HepG2 (cell line): ENCODE data around the gene GLOD4. TPM values are rescaled to one million over a fixed set of nuclear protein-coding genes. Genes with fewer than 3 reads are reported as not detected.
A peak's percentile ranks its signal among the peaks of the same experiment; 100 is the strongest.

ENCODE experiments used
- ARNT ChIP-seq: fragments of 450-650 bp; IDR thresholded peaks from 2 replicates; pipeline ENCODE4 v1.6.1; 2017
- CCDC6 ChIP-seq: sonication (generic); formaldehyde crosslinking; IDR thresholded peaks from 2 replicates; pipeline ENCODE4 v1.8.1; 2022; ENCODE audit warnings: mild to moderate bottlenecking, missing genetic modification reagents, moderate library complexity
- HNRNPH1 ChIP-seq: fragments of 200-400 bp; formaldehyde crosslinking; optimal IDR thresholded peaks from 2 replicates; pipeline ENCODE3; 2017; ENCODE audit warnings: mild to moderate bottlenecking, low read depth, low read length
- JUND ChIP-seq: sonication (generic); formaldehyde crosslinking; IDR thresholded peaks from 2 replicates; pipeline ENCODE4 v1.8.0; 2022; ENCODE audit warnings: mild to moderate bottlenecking, missing genetic modification reagents
- LBX2 ChIP-seq: sonication (generic); formaldehyde crosslinking; IDR thresholded peaks from 2 replicates; pipeline ENCODE4 v1.5.0; 2020; ENCODE audit warnings: missing genetic modification reagents, mild to moderate bottlenecking, borderline replicate concordance
- MLX ChIP-seq: IDR thresholded peaks from 2 replicates; pipeline ENCODE4 v1.6.1; 2016
- NONO ChIP-seq, 2 experiments: fragments of 450-650 bp in 1 of 2; sonication (generic) in 1 of 2; formaldehyde crosslinking in 1 of 2; IDR thresholded peaks in 1 of 2; conservative IDR thresholded peaks in 1 of 2; 2 replicates each; pipeline versions ENCODE4 v1.6.1 to v1.8.0; 2017 to 2022; ENCODE audit warnings: mild to moderate bottlenecking in 1 of 2, missing genetic modification reagents in 1 of 2, moderate library complexity in 1 of 2
- SMARCC2 ChIP-seq: fragments of 450-650 bp; IDR thresholded peaks from 2 replicates; pipeline ENCODE4 v1.6.1; 2017; ENCODE audit warnings: antibody characterized with exemption, mild to moderate bottlenecking
- THAP11 ChIP-seq: IDR thresholded peaks from 2 replicates; pipeline ENCODE4 v1.6.1; 2016; ENCODE audit warnings: missing biosample characterization, missing genetic modification reagents
- ZBTB42 ChIP-seq: sonication (generic); formaldehyde crosslinking; IDR thresholded peaks from 2 replicates; pipeline ENCODE4 v1.5.0; 2020; ENCODE audit warnings: mild to moderate bottlenecking, missing genetic modification reagents
- ZFAT ChIP-seq: sonication (generic); formaldehyde crosslinking; conservative IDR thresholded peaks from 2 replicates; pipeline ENCODE4 v1.8.1; 2023; ENCODE audit warnings: missing genetic modification reagents, inconsistent platforms
- ZFP1 ChIP-seq: IDR thresholded peaks from 2 replicates; pipeline ENCODE4 v1.6.1; 2016
- ZNF20 ChIP-seq: sonication (generic); formaldehyde crosslinking; IDR thresholded peaks from 2 replicates; pipeline ENCODE4 v1.4.0; 2020; ENCODE audit warnings: mild to moderate bottlenecking, moderate library complexity, missing genetic modification reagents
- ZNF280D ChIP-seq: sonication (generic); formaldehyde crosslinking; IDR thresholded peaks from 2 replicates; pipeline ENCODE4 v1.5.1; 2020; ENCODE audit warnings: mild to moderate bottlenecking, missing genetic modification reagents
- ZNF652 ChIP-seq: IDR thresholded peaks from 2 replicates; pipeline ENCODE4 v1.6.1; 2016; ENCODE audit warnings: low read depth, borderline replicate concordance
- ZNF710 ChIP-seq: sonication (generic); formaldehyde crosslinking; IDR thresholded peaks from 2 replicates; pipeline ENCODE4 v1.5.0; 2020; ENCODE audit warnings: mild to moderate bottlenecking, missing genetic modification reagents, borderline replicate concordance
- ZNF879 ChIP-seq: sonication (generic); formaldehyde crosslinking; IDR thresholded peaks from 2 replicates; pipeline ENCODE4 v1.8.1; 2023; ENCODE audit warnings: missing genetic modification reagents
- ZXDC ChIP-seq: sonication (generic); formaldehyde crosslinking; IDR thresholded peaks from 2 replicates; pipeline ENCODE4 v1.5.0; 2020; ENCODE audit warnings: mild to moderate bottlenecking, missing genetic modification reagents
- polyA plus RNA-seq, 8 experiments: library from polyadenylated mRNA; depleted of rRNA in 3 of 8; stranded (reverse) in 7 of 8; unstranded in 1 of 8; fragments of >200 nt; fragmentation: Illumina TruSeq in 4 of 8; extraction: Trizol in 4 of 8; gene quantifications; 2 replicates each; pipeline versions ENCODE4 v1.2.1 to v1.2.3, GENCODE V29; 2011 to 2016; ENCODE audit warnings: low read depth in 4 of 8, missing spikeins in 1 of 8, mixed read lengths in 1 of 8; ENCODE audit not compliant: insufficient read depth in 1 of 8
- total RNA-seq, 5 experiments: library from RNA; depleted of rRNA; stranded (reverse); fragments of >200 nt; fragmentation: Illumina TruSeq; extraction: Trizol; gene quantifications; 2 replicates each; pipeline ENCODE4 v1.2.3, GENCODE V29; 2016; ENCODE audit warnings: low read depth in 1 of 5
- TF ChIP-seq, protein P1 (sequence below), 2 experiments: fragments of 450-650 bp in 1 of 2; sonication (generic) in 1 of 2; formaldehyde crosslinking; IDR thresholded peaks; 2 replicates each; pipeline versions ENCODE4 v1.5.0 to v1.8.0; 2020 to 2022; ENCODE audit warnings: mild to moderate bottlenecking in 1 of 2, missing genetic modification reagents in 1 of 2

GLOD4 gene
- total and polyA plus RNA-seq, 2 of the 13 experiments (the other 11 are each of a cell fraction or from before 2014, with no cell fraction given) = 53.7 to 87.8 TPM

DNA sequence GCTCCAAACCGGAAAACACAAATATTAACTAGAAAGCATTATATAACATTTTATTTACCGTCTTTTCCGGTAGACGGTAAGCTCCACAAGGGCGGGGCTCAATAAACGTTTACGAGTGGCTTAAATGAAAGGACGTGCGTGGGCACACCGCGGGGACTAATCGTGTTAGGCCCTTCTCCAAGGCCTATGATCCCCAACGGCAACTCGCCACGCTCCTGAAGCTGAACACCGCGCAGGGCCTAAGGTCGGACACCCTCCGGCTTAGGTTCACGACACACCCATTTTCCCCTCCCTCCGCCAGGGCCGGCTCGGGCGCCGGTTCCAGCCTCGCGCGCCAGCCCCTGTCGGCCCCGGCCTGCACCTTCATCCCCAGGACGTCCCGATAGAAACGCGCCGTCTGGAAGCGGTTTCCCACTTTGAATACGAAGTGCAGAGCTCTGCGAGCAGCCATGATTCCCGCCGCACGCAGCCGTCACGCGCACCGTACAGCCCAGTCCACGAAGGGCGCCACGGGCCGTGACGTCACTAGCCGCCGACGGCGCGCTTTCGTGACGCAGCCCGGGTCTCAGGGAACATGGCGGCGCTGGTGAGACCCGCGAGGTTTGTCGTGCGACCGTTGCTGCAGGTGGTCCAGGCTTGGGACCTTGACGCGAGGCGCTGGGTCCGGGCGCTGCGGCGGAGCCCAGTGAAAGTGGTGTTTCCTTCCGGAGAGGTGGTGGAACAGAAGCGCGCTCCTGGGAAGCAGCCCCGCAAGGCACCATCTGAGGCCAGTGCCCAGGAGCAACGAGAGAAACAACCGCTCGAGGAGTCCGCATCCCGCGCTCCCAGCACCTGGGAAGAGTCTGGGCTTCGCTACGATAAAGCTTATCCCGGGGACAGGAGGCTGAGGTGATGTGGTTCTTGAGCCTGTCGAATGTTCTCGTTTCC is at the start of gene GLOD4, which contains the start of gene MRM3 (continued):
- peak; percentile 98; the same call in 1 of the 2 replicates for TF ChIP-seq CCDC6 (CRISPR knock-in tag)
- no peak for TF ChIP-seq HNRNPH1
- peak; percentile 81 for TF ChIP-seq JUND (CRISPR knock-in tag)
- peak; percentile 95 for TF ChIP-seq THAP11 (CRISPR knock-in tag)
- peak; percentile 75 for TF ChIP-seq ZNF280D (CRISPR knock-in tag)
- TF ChIP-seq ZXDC (CRISPR knock-in tag) = peak; percentile 72
- TF ChIP-seq SMARCC2 = no peak
- no peak for TF ChIP-seq NONO (IDR thresholded peaks at IDR 0.05)
- peak; percentile 98 for TF ChIP-seq NONO (CRISPR knock-in tag; conservative IDR thresholded peaks at IDR 0.05)
- peak; percentile 71; the same call in 1 of the 2 replicates for TF ChIP-seq ZNF710 (CRISPR knock-in tag)
- TF ChIP-seq ZFAT = no peak
- TF ChIP-seq ZBTB42 (CRISPR knock-in tag) = no peak; the same call in 1 of the 2 replicates
- TF ChIP-seq ZNF20 (CRISPR knock-in tag) = no peak
- no peak for TF ChIP-seq ARNT
- TF ChIP-seq MLX (CRISPR knock-in tag) = peak; percentile 97
- TF ChIP-seq, protein P1, sequence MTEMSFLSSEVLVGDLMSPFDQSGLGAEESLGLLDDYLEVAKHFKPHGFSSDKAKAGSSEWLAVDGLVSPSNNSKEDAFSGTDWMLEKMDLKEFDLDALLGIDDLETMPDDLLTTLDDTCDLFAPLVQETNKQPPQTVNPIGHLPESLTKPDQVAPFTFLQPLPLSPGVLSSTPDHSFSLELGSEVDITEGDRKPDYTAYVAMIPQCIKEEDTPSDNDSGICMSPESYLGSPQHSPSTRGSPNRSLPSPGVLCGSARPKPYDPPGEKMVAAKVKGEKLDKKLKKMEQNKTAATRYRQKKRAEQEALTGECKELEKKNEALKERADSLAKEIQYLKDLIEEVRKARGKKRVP (CRISPR knock-in tag; IDR thresholded peaks at IDR 0.05) = peak in 1 of 2 experiments; percentile 70; a peak in 2 of 4 replicates
- no peak for TF ChIP-seq LBX2 (CRISPR knock-in tag)
- no peak for TF ChIP-seq ZFP1 (CRISPR knock-in tag)
- TF ChIP-seq ZNF879 (CRISPR knock-in tag) = no peak
- TF ChIP-seq ZNF652 = no peak
